ENCODE data around the gene ZDHHC14. TPM values are rescaled to one million over a fixed set of nuclear protein-coding genes. Genes with fewer than 3 reads are reported as not detected.
A peak's percentile ranks its signal among the peaks of the same experiment; 100 is the strongest.
"Not testable (repeated sequence)": the region's sequence is repeated elsewhere in the genome, so short reads cannot be mapped to it uniquely, and the experiment has no call there.

ZDHHC14 gene
- total RNA-seq, 1 experiment from 2014 or later, result 3.2 TPM

GRCh38 chr6:157715728-157716164 lies 334.8 kb downstream of the ZDHHC14 start:
- DNase-seq (ENCODE audit: low spot score), result peak; percentile 79

- no peak for DNase-seq (ENCODE audit: low spot score)
Observed at GRCh38 chr6:157716251-157716995, 335.4 kb downstream of the ZDHHC14 start.

GRCh38 chr6:157717340-157717748 lies 336.4 kb downstream of the ZDHHC14 start:
- DNase-seq (ENCODE audit: low spot score), result no peak

- DNase-seq (ENCODE audit: low spot score), result no peak
Observed at GRCh38 chr6:157718503-157719187, 337.7 kb downstream of the ZDHHC14 start.

GRCh38 chr6:157720964-157721363 lies 340.0 kb downstream of the ZDHHC14 start:
- DNase-seq (ENCODE audit: low spot score), result not testable (repeated sequence)

GRCh38 chr6:157721426-157721825 lies 340.4 kb downstream of the ZDHHC14 start:
- DNase-seq (ENCODE audit: low spot score), result no peak

GRCh38 chr6:157721830-157722229 lies 340.8 kb downstream of the ZDHHC14 start:
- DNase-seq (ENCODE audit: low spot score), result no peak

- no peak for DNase-seq (ENCODE audit: low spot score)
Observed at GRCh38 chr6:157723376-157723775, 342.4 kb downstream of the ZDHHC14 start.

GRCh38 chr6:157724138-157724820 lies 343.3 kb downstream of the ZDHHC14 start:
- DNase-seq (ENCODE audit: low spot score), result no peak

- DNase-seq (ENCODE audit: low spot score), result no peak
Observed at GRCh38 chr6:157724960-157725741, 344.2 kb downstream of the ZDHHC14 start.

- DNase-seq (ENCODE audit: low spot score), result no peak
Observed at GRCh38 chr6:157725836-157726235, 344.8 kb downstream of the ZDHHC14 start.

- DNase-seq (ENCODE audit: low spot score), result no peak
Observed at GRCh38 chr6:157726892-157727628, 346.1 kb downstream of the ZDHHC14 start.

Other genes with a start within 250 kb of the ZDHHC14 start
- 5.3 and 9.4 TPM in 2 replicates for gene TMEM242, start 57.7 kb upstream of the ZDHHC14 start, total RNA-seq (2014; rRNA removed; shearing (Covaris generic))